IMR-90 (cell line): Measurements from ENCODE around the gene VGF. TPM values are rescaled to one million over a fixed set of nuclear protein-coding genes. Genes with fewer than 3 reads are reported as not detected.
A peak's percentile ranks its signal among the peaks of the same experiment; 100 is the strongest.

Experiments
- ATAC-seq: fragments of 200-7000 bp; cut with Tn5 transposase; 2 replicates; pipeline ENCODE4 v1.9.1; 2020; ENCODE audit warnings: low read depth, mild to moderate bottlenecking, moderate library complexity
- BruUV-seq: library from RNA; stranded (reverse); fragments of 400-500 nt; replicated peaks from 2 replicates; lab custom pipeline; 2021; lab: Mats Ljungman, UMichigan
- CTCF ChIA-PET: fragments of 300-600 bp; formaldehyde crosslinking; extraction: SDS; loops from one replicate; lab custom pipeline; 2021; ENCODE audit warnings: antibody characterized with exemption; lab: Yijun Ruan, JAX
- POLR2A ChIA-PET: fragments of 300-600 bp; sonication (Branson Sonifier 250); formaldehyde crosslinking; loops from one replicate; lab custom pipeline; 2022; ENCODE audit warnings: antibody characterized with exemption; ENCODE audit not compliant: unreplicated experiment; lab: Charles Lee
- DNase-seq: peaks from one replicate; pipeline ENCODE4 v3.0.0; 2013
- H2AFZ ChIP-seq: replicated peaks from 2 replicates; pipeline ENCODE3; 2013; ENCODE audit warnings: low read length, mild to moderate bottlenecking; ENCODE audit not compliant: poor library complexity
- H2AK5ac ChIP-seq: 2 replicates; pipeline ENCODE4 v1.6.1; 2013; ENCODE audit warnings: low read depth, low read length, inconsistent platforms
- H2AK9ac ChIP-seq: replicated peaks from 2 replicates; pipeline ENCODE3; 2013; ENCODE audit warnings: mild to moderate bottlenecking, low read depth, low read length, moderate library complexity; ENCODE audit not compliant: poor library complexity
- H2BK120ac ChIP-seq: 2 replicates; pipeline ENCODE4 v1.6.1; 2013; ENCODE audit warnings: low read depth, low read length, inconsistent platforms
- H2BK15ac ChIP-seq: 3 replicates; pipeline ENCODE4 v1.6.1; 2013; ENCODE audit warnings: low read depth, low read length, inconsistent platforms
- H2BK20ac ChIP-seq: 2 replicates; pipeline ENCODE4 v1.6.1; 2013; ENCODE audit warnings: low read depth, mild to moderate bottlenecking, inconsistent platforms, low read length, moderate library complexity
- H2BK5ac ChIP-seq: 2 replicates; pipeline ENCODE4 v1.6.1; 2013; ENCODE audit warnings: mild to moderate bottlenecking, low read depth, low read length, inconsistent platforms; ENCODE audit not compliant: poor library complexity, severe bottlenecking
- H3K14ac ChIP-seq: replicated peaks from 2 replicates; pipeline ENCODE4 v1.6.1; 2013; ENCODE audit warnings: low read depth, low read length, inconsistent platforms
- H3K18ac ChIP-seq: 2 replicates; pipeline ENCODE4 v1.6.1; 2013; ENCODE audit warnings: low read depth, low read length, control low read depth
- H3K23ac ChIP-seq: 2 replicates; pipeline ENCODE4 v1.6.1; 2013; ENCODE audit warnings: low read depth, low read length, inconsistent platforms
- H3K27ac ChIP-seq: 2 replicates; pipeline ENCODE4 v1.5.1; 2013; ENCODE audit warnings: mild to moderate bottlenecking, control low read depth, low read length; ENCODE audit not compliant: insufficient read depth
- H3K27me3 ChIP-seq: 2 replicates; pipeline ENCODE4 v1.6.1; 2013; ENCODE audit warnings: low read length; ENCODE audit not compliant: control insufficient read depth, insufficient read depth
- H3K36me3 ChIP-seq: 2 replicates; pipeline ENCODE4 v1.6.1; 2013; ENCODE audit warnings: low read length, mixed read lengths; ENCODE audit not compliant: control insufficient read depth, insufficient read depth
- H3K4ac ChIP-seq: 2 replicates; pipeline ENCODE4 v1.6.1; 2013; ENCODE audit warnings: low read depth, low read length, inconsistent platforms
- H3K4me1 ChIP-seq: 2 replicates; pipeline ENCODE4 v1.6.1; 2013; ENCODE audit warnings: low read length, mixed read lengths; ENCODE audit not compliant: control insufficient read depth, insufficient read depth
- H3K4me2 ChIP-seq: 2 replicates; pipeline ENCODE4 v1.6.1; 2013; ENCODE audit warnings: low read depth, mild to moderate bottlenecking, control low read depth, low read length, moderate library complexity
- H3K4me3 ChIP-seq: 2 replicates; pipeline ENCODE4 v1.5.1; 2013; ENCODE audit warnings: low read depth, mild to moderate bottlenecking, control low read depth, low read length, moderate library complexity; ENCODE audit not compliant: insufficient read depth
- H3K56ac ChIP-seq: 2 replicates; pipeline ENCODE4 v1.6.1; 2013; ENCODE audit warnings: low read length, inconsistent platforms; ENCODE audit not compliant: insufficient read depth; ENCODE audit errors: extremely low read depth
- H3K79me1 ChIP-seq, 2 experiments: 2 replicates each; pipeline ENCODE4 v1.6.1; 2013; ENCODE audit warnings: low read length in 2 of 2, inconsistent platforms in 1 of 2, low read depth in 1 of 2
- H3K9ac ChIP-seq: 2 replicates; pipeline ENCODE4 v1.6.1; 2013; ENCODE audit warnings: low read depth, low read length, control low read depth
- H3K9me1 ChIP-seq: 2 replicates; pipeline ENCODE4 v1.6.1; 2013; ENCODE audit warnings: low read length, inconsistent platforms; ENCODE audit not compliant: insufficient read depth
- H3K9me3 ChIP-seq: 2 replicates; pipeline ENCODE4 v1.6.1; 2013; ENCODE audit warnings: low read length; ENCODE audit not compliant: control insufficient read depth, insufficient read depth
- H4K20me1 ChIP-seq: 2 replicates; pipeline ENCODE4 v1.6.1; 2013; ENCODE audit warnings: low read length, inconsistent platforms; ENCODE audit not compliant: insufficient read depth
- H4K5ac ChIP-seq: 2 replicates; pipeline ENCODE4 v1.6.1; 2013; ENCODE audit warnings: mild to moderate bottlenecking, low read depth, low read length, control low read depth
- H4K8ac ChIP-seq, 2 experiments: 2 replicates each; pipeline ENCODE4 v1.6.1; 2013; ENCODE audit warnings: low read depth in 2 of 2, low read length in 2 of 2, control low read depth in 1 of 2, inconsistent platforms in 1 of 2
- H4K91ac ChIP-seq: 2 replicates; pipeline ENCODE4 v1.6.1; 2013; ENCODE audit warnings: low read depth, low read length, inconsistent platforms; ENCODE audit not compliant: insufficient read depth
- BHLHE40 ChIP-seq: fragments of 150-350 bp; IDR thresholded peaks from 2 replicates; pipeline ENCODE4 v1.6.1; 2016; ENCODE audit warnings: mild to moderate bottlenecking, low read depth, low read length
- FOS ChIP-seq: fragments of 150-350 bp; IDR thresholded peaks from 2 replicates; pipeline ENCODE4 v1.6.1; 2016; ENCODE audit warnings: low read depth, low read length
- MAFK ChIP-seq: IDR thresholded peaks from 2 replicates; pipeline ENCODE4 v1.6.1; 2012; ENCODE audit warnings: low read depth, low read length, improper control_type of control experiment
- MAZ ChIP-seq: IDR thresholded peaks from 2 replicates; pipeline ENCODE4 v1.6.1; 2012; ENCODE audit warnings: low read depth, mild to moderate bottlenecking, low read length, improper control_type of control experiment, moderate library complexity, borderline replicate concordance
- MXI1 ChIP-seq: IDR thresholded peaks from 2 replicates; pipeline ENCODE4 v1.6.1; 2012; ENCODE audit warnings: low read depth, mild to moderate bottlenecking, low read length, moderate library complexity, borderline replicate concordance
- NFE2L2 ChIP-seq: fragments of 150-350 bp; IDR thresholded peaks from 2 replicates; pipeline ENCODE4 v1.6.1; 2016; ENCODE audit warnings: low read depth, mild to moderate bottlenecking, low read length
- POLR2A ChIP-seq: IDR thresholded peaks from 2 replicates; pipeline ENCODE4 v1.6.1; 2012; ENCODE audit warnings: mild to moderate bottlenecking, low read depth, low read length
- RAD21 ChIP-seq: IDR thresholded peaks from 2 replicates; pipeline ENCODE4 v1.6.1; 2012; ENCODE audit warnings: low read length, improper control_type of control experiment
- RCOR1 ChIP-seq: IDR thresholded peaks from 2 replicates; pipeline ENCODE4 v1.6.1; 2012; ENCODE audit warnings: mild to moderate bottlenecking, low read length, improper control_type of control experiment; ENCODE audit not compliant: insufficient replicate concordance
- RFX5 ChIP-seq: IDR thresholded peaks from 2 replicates; pipeline ENCODE4 v1.8.0; 2012; ENCODE audit warnings: low read depth, mild to moderate bottlenecking, low read length, moderate library complexity
- SMC3 ChIP-seq: fragments of 150-350 bp; IDR thresholded peaks from 2 replicates; pipeline ENCODE4 v1.6.1; 2016; ENCODE audit warnings: low read depth, mild to moderate bottlenecking, antibody characterized with exemption, low read length, moderate library complexity
- WGBS, 2 experiments: methylation state at CpG; one replicate each; pipeline versions ENCODE4 v1.1.5 to v1.1.7; 2013; ENCODE audit warnings: missing lambda C conversion rate in 2 of 2; ENCODE audit not compliant: insufficient read length in 1 of 2; ENCODE audit errors: extremely low coverage in 2 of 2; 5-methylcytosine and 5-hydroxymethylcytosine counted together
- dilution Hi-C: fragments of 300-500 bp; cut with HindIII; formaldehyde crosslinking; loops from one replicate; pipeline ENCODE4 v1.14.3; 2018; ENCODE audit warnings: low sequenced_read_pairs; ENCODE audit not compliant: unreplicated experiment
- in situ Hi-C: fragments of 300-500 bp; cut with MboI; formaldehyde crosslinking; loops from 3 replicates; pipeline ENCODE4 v1.14.3; 2019; ENCODE audit warnings: low sequenced_read_pairs, inconsistent platforms, mixed read lengths
- intact Hi-C: fragments of 100-400 bp; cut with micrococcal nuclease; formaldehyde crosslinking; loops from 2 replicates; pipeline ENCODE4 v1.10.0; 2022
- polyA plus RNA-seq, 3 experiments: library from polyadenylated mRNA; depleted of rRNA; stranded (reverse); fragments of >200 nt; gene quantifications; 2 replicates each; pipeline ENCODE4 v1.2.3, GENCODE V29; 2012; ENCODE audit warnings: low replicate concordance in 1 of 3
- total RNA-seq: library from RNA; depleted of rRNA; stranded (reverse); fragments of >200 nt; gene quantifications from 2 replicates; pipeline ENCODE4 v1.2.3, GENCODE V29; 2012
- TF ChIP-seq, protein P1 (sequence below): conservative IDR thresholded peaks from 2 replicates; pipeline ENCODE4 v1.5.1; 2012; ENCODE audit warnings: mild to moderate bottlenecking, low read depth, low read length, improper control_type of control experiment
- TF ChIP-seq, protein P2 (sequence below): fragments of 150-350 bp; IDR thresholded peaks from 2 replicates; pipeline ENCODE4 v1.6.1; 2016; ENCODE audit warnings: low read depth, mild to moderate bottlenecking, low read length, moderate library complexity, borderline replicate concordance
- TF ChIP-seq, protein P3 (sequence below): fragments of 150-350 bp; IDR thresholded peaks from 2 replicates; pipeline ENCODE4 v1.6.1; 2017; ENCODE audit warnings: mild to moderate bottlenecking, antibody characterized with exemption, low read length, low read depth

Gene VGF
- total and polyA plus RNA-seq, 2 of the 4 experiments (the other 2 are of a cell fraction): 0.18 to 0.50 TPM

DNA sequence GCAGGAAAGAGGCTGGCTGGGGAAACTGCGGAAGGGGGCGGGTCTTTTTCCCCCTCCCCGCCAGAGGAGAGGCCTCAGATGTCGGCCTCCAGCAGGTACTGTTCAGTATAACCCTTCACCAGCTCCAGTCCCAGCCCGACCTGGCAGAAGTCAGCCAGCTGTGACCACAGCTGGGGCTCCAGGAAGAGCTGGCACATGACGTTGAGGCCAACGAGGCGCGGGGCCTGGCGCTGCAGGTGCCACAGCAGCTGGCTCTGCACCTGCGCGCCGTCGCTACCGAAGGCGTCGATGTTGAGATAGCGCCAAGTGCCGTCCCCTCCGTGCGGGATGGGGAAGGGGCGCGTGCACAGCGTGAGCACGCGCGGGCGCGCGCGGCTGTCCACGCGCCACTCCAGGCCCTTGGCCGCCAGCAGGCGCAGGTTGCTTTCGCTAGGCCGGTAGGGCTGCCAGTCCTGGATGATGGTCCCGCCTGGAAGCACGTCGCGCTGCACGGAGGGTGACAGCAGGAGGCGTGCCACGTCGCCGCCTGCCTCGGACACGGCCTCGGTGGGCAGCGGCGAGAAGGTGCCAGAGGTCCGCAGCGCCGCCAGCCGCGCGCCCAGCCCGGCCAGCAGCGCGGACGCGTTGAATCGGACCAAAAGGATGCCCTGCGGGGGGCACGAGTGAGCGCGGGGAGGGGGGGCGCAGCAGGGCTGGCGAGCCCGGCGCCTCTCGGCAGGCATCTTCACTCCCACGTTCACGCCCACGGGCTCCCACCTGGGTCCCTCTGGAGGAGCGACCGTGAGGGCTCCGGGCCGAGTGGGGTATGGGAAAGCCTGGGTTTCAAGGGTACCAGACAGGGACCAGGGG, 6.9 kb upstream of the VGF start:
- Histone ChIP-seq H2BK20ac (no peak overlapping the region), H4K20me1 (no peaks in the 10 kb centered on the region; the same call in 1 of the 2 replicates), H2BK120ac (no peak overlapping the region), H3K14ac (no peak overlapping the region), H3K36me3 (no peaks in the 10 kb centered on the region), H4K5ac (no peak overlapping the region), H2AK9ac (peak overlapping the region; percentile 55), H3K9ac (no peak overlapping the region), H3K4me2 (peak overlapping the region; percentile 51; the same call in 1 of the 2 replicates), H3K4me3 (no peak overlapping the region), H3K18ac (no peak overlapping the region), H3K23ac (no peak overlapping the region; the same call in 1 of the 2 replicates), H2BK5ac (no peak overlapping the region), H3K27me3 (peaks cover 80% of the 10 kb centered on the region), H3K4me1 (peaks cover 14% of the 10 kb centered on the region), H4K8ac (no peak overlapping the region), H3K27ac (no peak overlapping the region), H2AFZ (peak overlapping the region; percentile 72), H3K56ac (no peak overlapping the region), H2AK5ac (no peak overlapping the region; the same call in 1 of the 2 replicates), H3K9me3 (peaks cover 2% of the 10 kb centered on the region; the same call in 1 of the 2 replicates), H3K9me1 (peaks cover 14% of the 10 kb centered on the region), H3K4ac (no peak overlapping the region), H2BK15ac (no peak overlapping the region), H4K91ac (no peak overlapping the region), H3K79me1 (peaks cover 0 to 3% of the 10 kb centered on the region in 2 experiments; a peak in 1 of 4 replicates)
- POLR2A ChIA-PET: no interaction called here
- in situ Hi-C loops (no loop called here), intact Hi-C loops (no loop called here), dilution Hi-C loops (no loop called here)
- 1% methylated on average over 39 of the region's 79 CpGs; no CpG with 5 or more reads in 1 of the 2 experiments for WGBS, 2 experiments
- DNase-seq (no peak), ATAC-seq (no peak)
- BruUV-seq: no TSS peak
- CTCF ChIA-PET: interaction anchor here (0.6 to 0.7 kb wide), 2 partner anchors 20 to 120 kb away, joined by 3 read pairs; no protein-coding TSS in a partner anchor
- TF ChIP-seq BHLHE40 (no peak), MAFK (no peak), MAZ (no peak), MXI1 (no peak), RCOR1 (no peak), FOS (no peak), SMC3 (no peak), RFX5 (no peak), NFE2L2 (no peak), RAD21 (no peak), POLR2A (no peak)
- TF ChIP-seq, protein P1, sequence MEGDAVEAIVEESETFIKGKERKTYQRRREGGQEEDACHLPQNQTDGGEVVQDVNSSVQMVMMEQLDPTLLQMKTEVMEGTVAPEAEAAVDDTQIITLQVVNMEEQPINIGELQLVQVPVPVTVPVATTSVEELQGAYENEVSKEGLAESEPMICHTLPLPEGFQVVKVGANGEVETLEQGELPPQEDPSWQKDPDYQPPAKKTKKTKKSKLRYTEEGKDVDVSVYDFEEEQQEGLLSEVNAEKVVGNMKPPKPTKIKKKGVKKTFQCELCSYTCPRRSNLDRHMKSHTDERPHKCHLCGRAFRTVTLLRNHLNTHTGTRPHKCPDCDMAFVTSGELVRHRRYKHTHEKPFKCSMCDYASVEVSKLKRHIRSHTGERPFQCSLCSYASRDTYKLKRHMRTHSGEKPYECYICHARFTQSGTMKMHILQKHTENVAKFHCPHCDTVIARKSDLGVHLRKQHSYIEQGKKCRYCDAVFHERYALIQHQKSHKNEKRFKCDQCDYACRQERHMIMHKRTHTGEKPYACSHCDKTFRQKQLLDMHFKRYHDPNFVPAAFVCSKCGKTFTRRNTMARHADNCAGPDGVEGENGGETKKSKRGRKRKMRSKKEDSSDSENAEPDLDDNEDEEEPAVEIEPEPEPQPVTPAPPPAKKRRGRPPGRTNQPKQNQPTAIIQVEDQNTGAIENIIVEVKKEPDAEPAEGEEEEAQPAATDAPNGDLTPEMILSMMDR: no peak
- TF ChIP-seq, protein P2, sequence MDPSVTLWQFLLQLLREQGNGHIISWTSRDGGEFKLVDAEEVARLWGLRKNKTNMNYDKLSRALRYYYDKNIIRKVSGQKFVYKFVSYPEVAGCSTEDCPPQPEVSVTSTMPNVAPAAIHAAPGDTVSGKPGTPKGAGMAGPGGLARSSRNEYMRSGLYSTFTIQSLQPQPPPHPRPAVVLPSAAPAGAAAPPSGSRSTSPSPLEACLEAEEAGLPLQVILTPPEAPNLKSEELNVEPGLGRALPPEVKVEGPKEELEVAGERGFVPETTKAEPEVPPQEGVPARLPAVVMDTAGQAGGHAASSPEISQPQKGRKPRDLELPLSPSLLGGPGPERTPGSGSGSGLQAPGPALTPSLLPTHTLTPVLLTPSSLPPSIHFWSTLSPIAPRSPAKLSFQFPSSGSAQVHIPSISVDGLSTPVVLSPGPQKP: no peak
- TF ChIP-seq, protein P3, sequence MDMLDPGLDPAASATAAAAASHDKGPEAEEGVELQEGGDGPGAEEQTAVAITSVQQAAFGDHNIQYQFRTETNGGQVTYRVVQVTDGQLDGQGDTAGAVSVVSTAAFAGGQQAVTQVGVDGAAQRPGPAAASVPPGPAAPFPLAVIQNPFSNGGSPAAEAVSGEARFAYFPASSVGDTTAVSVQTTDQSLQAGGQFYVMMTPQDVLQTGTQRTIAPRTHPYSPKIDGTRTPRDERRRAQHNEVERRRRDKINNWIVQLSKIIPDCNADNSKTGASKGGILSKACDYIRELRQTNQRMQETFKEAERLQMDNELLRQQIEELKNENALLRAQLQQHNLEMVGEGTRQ: no peak
